ENCODE data around the gene PRAMEF17. TPM values are rescaled to one million over a fixed set of nuclear protein-coding genes. Genes with fewer than 3 reads are reported as not detected.

Gene PRAMEF17
- not detected in 2 replicates for total RNA-seq

GRCh38 chr1:13389332-13389731, at the start of gene PRAMEF17:
PRAMEF17 (plus strand) TSS chr1:13389632; CDS start chr1:13389658, 26 bp downstream.

GRCh38 chr1:13347034-13347433, 42.4 kb upstream of the PRAMEF17 start, which contains the start of gene PRAMEF14:
PRAMEF14 (minus strand) TSS chr1:13347134; CDS start chr1:13345314, 1,820 bp downstream.

GRCh38 chr1:13410150-13410549, 20.7 kb downstream of the PRAMEF17 start, which contains the start of gene PRAMEF20:
PRAMEF20 (plus strand) TSS chr1:13410450; CDS start chr1:13416355, 5,905 bp downstream.

Other genes with a start within 250 kb of the PRAMEF17 start
- not detected in 2 replicates for gene PRAMEF26, start 233.6 kb upstream of the PRAMEF17 start, total RNA-seq
- not detected in 2 replicates for gene HNRNPCL4, start 224.0 kb upstream of the PRAMEF17 start, total RNA-seq
- gene PRAMEF9, start 217.8 kb upstream of the PRAMEF17 start, total RNA-seq = not detected in 2 replicates
- not detected in 2 replicates for gene PRAMEF13, start 188.2 kb upstream of the PRAMEF17 start, total RNA-seq
- not detected in 2 replicates for gene PRAMEF18, start 163.5 kb upstream of the PRAMEF17 start, total RNA-seq
- gene PRAMEF5, start 135.4 kb upstream of the PRAMEF17 start, total RNA-seq = not detected in 2 replicates
- not detected in 2 replicates for gene PRAMEF8, start 104.5 kb upstream of the PRAMEF17 start, total RNA-seq
- not detected in 2 replicates for gene PRAMEF33, start 86.1 kb upstream of the PRAMEF17 start, total RNA-seq
- not detected in 2 replicates for gene PRAMEF15, start 74.1 kb upstream of the PRAMEF17 start, total RNA-seq
- not detected in 2 replicates for gene PRAMEF14, start 42.5 kb upstream of the PRAMEF17 start, total RNA-seq
- not detected in 2 replicates for gene PRAMEF19, start 17.7 kb upstream of the PRAMEF17 start, total RNA-seq
- not detected in 2 replicates for gene PRAMEF20, start 20.8 kb downstream of the PRAMEF17 start, total RNA-seq
- 0.07 TPM in 1 of 2 replicates, not detected in the other for gene LRRC38, start 124.4 kb downstream of the PRAMEF17 start, total RNA-seq
- 1.1 and 17.3 TPM in 2 replicates for gene PDPN, start 194.2 kb downstream of the PRAMEF17 start, total RNA-seq